ENCODE measurements around the gene LMO4. TPM values are rescaled to one million over a fixed set of nuclear protein-coding genes. Genes with fewer than 3 reads are reported as not detected.

LMO4 gene
- total and polyA plus RNA-seq, 12 donors, result 19.8 to 60.5 (median 27.7) TPM

DNA sequence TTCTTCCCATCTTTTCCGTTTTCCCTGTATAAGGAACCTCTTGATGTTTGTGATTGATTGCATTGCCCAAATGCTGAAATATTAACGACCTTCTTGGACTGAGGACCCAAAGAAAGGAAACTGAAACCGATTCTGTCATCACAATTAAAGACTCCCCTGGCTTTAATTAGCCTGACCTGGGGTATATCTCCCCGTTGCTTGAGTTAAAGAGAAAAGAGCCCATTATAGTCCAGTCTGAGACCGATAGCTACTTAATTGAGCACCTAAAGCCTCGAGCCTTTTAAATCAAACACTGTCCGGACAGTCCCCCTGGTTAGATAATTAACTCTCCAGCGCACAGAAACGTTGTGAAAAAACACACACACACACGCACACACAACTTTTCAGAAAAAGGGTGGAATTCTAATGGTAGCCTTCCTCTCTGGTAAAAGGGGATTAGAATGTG lies 8.0 kb downstream of the LMO4 start:
- TF ChIP-seq, protein P1, sequence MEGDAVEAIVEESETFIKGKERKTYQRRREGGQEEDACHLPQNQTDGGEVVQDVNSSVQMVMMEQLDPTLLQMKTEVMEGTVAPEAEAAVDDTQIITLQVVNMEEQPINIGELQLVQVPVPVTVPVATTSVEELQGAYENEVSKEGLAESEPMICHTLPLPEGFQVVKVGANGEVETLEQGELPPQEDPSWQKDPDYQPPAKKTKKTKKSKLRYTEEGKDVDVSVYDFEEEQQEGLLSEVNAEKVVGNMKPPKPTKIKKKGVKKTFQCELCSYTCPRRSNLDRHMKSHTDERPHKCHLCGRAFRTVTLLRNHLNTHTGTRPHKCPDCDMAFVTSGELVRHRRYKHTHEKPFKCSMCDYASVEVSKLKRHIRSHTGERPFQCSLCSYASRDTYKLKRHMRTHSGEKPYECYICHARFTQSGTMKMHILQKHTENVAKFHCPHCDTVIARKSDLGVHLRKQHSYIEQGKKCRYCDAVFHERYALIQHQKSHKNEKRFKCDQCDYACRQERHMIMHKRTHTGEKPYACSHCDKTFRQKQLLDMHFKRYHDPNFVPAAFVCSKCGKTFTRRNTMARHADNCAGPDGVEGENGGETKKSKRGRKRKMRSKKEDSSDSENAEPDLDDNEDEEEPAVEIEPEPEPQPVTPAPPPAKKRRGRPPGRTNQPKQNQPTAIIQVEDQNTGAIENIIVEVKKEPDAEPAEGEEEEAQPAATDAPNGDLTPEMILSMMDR (IDR thresholded peaks at IDR 0.05), result no peak
- Histone ChIP-seq H3K9me3 (no peaks in the 10 kb centered on the region), H3K36me3 (peaks cover 0 to 51% (median 14%) of the 10 kb centered on the region in 9 donors), H3K27me3 (no peaks in the 10 kb centered on the region), H3K4me1 (peaks cover 0 to 72% (median 56%) of the 10 kb centered on the region in 9 donors), H3K27ac (peak overlapping the region in 8 of 10 donors; percentile 41 to 92 (median 78)), H3K4me3 (peak overlapping the region in 7 of 10 donors; percentile 60 to 86 (median 80))
- ATAC-seq, result no peak
- DNase-seq, result no peak
- 38 to 50% methylated on average over 10 of the region's 10 CpGs for WGBS, 2 donors
- intact Hi-C loops (cut with DNase I), result loop anchor here in 3 of 10 donors (10.0 kb wide), 5 partner anchors 98 to 952 kb away; no protein-coding TSS in a partner anchor

GRCh38 chr1:87337606-87338005 lies 8.9 kb downstream of the LMO4 start:
- TF ChIP-seq, protein P1 (IDR thresholded peaks at IDR 0.05), result no peak
- H3K9me3 ChIP-seq, result no peaks in the 10 kb centered on the region
- H3K27ac ChIP-seq, result peak overlapping the region in 1 of 10 donors; percentile 90
- intact Hi-C loops (cut with DNase I), result loop anchor here in 3 of 10 donors (10.0 kb wide), 5 partner anchors 97 to 953 kb away; no protein-coding TSS in a partner anchor
- H3K36me3 ChIP-seq, result peaks cover 0 to 60% (median 15%) of the 10 kb centered on the region in 9 donors
- DNase-seq (no peak), ATAC-seq (no peak)
- WGBS, 2 donors, result 69 to 81% methylated on average over 5 of the region's 5 CpGs
- H3K4me3 ChIP-seq, result no peak overlapping the region
- H3K27me3 ChIP-seq, result no peaks in the 10 kb centered on the region
- peaks cover 0 to 62% (median 46%) of the 10 kb centered on the region in 9 donors for H3K4me1 ChIP-seq

DNA sequence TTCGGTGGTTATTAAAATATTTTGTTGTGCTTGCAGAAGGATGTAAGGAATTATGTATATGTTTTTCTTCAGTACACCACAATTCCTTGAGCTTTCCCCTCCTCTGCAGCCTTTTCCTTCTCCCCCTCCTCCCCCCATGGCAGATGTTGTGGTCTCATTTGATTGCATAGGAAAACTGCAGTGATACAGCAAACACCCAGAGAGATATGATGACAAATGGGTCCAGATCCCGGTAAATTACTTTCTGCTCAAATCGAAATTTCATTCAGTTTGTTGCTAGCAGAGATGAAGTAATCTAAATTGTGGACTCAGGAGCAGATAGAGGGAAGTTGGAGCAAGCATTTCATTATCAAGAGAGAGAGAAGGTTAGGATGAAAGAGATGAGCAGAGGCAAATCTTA lies 9.9 kb downstream of the LMO4 start:
- Histone ChIP-seq H3K4me3 (no peak overlapping the region), H3K36me3 (peaks cover 0 to 64% (median 16%) of the 10 kb centered on the region in 9 donors), H3K9me3 (no peaks in the 10 kb centered on the region), H3K4me1 (peaks cover 0 to 53% (median 37%) of the 10 kb centered on the region in 9 donors), H3K27me3 (no peaks in the 10 kb centered on the region), H3K27ac (no peak overlapping the region)
- TF ChIP-seq, protein P1 (IDR thresholded peaks at IDR 0.05), result no peak
- ATAC-seq (no peak), DNase-seq (no peak)
- 67 to 68% methylated on average over 3 of the region's 3 CpGs for WGBS, 2 donors
- intact Hi-C loops (cut with DNase I), result loop anchor here in 3 of 10 donors (10.0 kb wide), 5 partner anchors 96 to 954 kb away; no protein-coding TSS in a partner anchor

GRCh38 chr1:87344231-87344630 lies 15.6 kb downstream of the LMO4 start:
- Histone ChIP-seq H3K4me3 (no peak overlapping the region), H3K27ac (no peak overlapping the region), H3K4me1 (peaks cover 0 to 17% (median 0%) of the 10 kb centered on the region in 9 donors), H3K9me3 (no peaks in the 10 kb centered on the region), H3K27me3 (no peaks in the 10 kb centered on the region), H3K36me3 (peaks cover 0 to 100% (median 21%) of the 10 kb centered on the region in 9 donors)
- WGBS, 2 donors, result 90 to 92% methylated on average over 3 of the region's 3 CpGs
- DNase-seq (no peak), ATAC-seq (no peak)
- intact Hi-C loops (cut with DNase I), result no loop called here
- TF ChIP-seq, protein P1 (IDR thresholded peaks at IDR 0.05), result no peak
